Cardiac fibroblast (primary cell): ENCODE data around the gene PBRM1.
"Not testable (repeated sequence)": the region's sequence is repeated elsewhere in the genome, so short reads cannot be mapped to it uniquely, and the experiment has no call there.

Source experiments
- DNase-seq, 2 donors: peaks; one replicate each; pipeline versions ENCODE4 v3.0.0 to v3.0.0-alpha.2; 2010; ENCODE audit warnings: low read depth in 2 of 2
- H3K4me3 ChIP-seq, 2 donors: replicated peaks in 1 of 2; 1 replicate in 1 of 2; 2 replicates in 1 of 2; pipeline ENCODE4 v1.5.1; 2011; ENCODE audit warnings: low read depth in 2 of 2, low read length in 2 of 2, mild to moderate bottlenecking in 2 of 2, moderate library complexity in 1 of 2
- CTCF ChIP-seq: IDR thresholded peaks from one replicate; pipeline ENCODE4 v1.5.1; 2011; ENCODE audit warnings: low read depth, mild to moderate bottlenecking, low read length, inconsistent platforms

PBRM1 gene

GRCh38 chr3:52529376-52530333 lies 156.1 kb downstream of the PBRM1 start:
- peak; percentile 69 to 88 for DNase-seq
- H3K4me3 ChIP-seq, result no peak overlapping the region
- TF ChIP-seq CTCF, result no peak

GRCh38 chr3:52528586-52529375 lies 156.9 kb downstream of the PBRM1 start:
- no peak for DNase-seq
- no peak overlapping the region for H3K4me3 ChIP-seq
- TF ChIP-seq CTCF, result no peak

GRCh38 chr3:52527732-52528585 lies 157.8 kb downstream of the PBRM1 start:
- DNase-seq, result no peak
- no peak overlapping the region for H3K4me3 ChIP-seq
- no peak for TF ChIP-seq CTCF

GRCh38 chr3:52527039-52527731 lies 158.5 kb downstream of the PBRM1 start:
- H3K4me3 ChIP-seq, result no peak overlapping the region
- TF ChIP-seq CTCF, result no peak
- DNase-seq, result no peak

GRCh38 chr3:52526671-52527038 lies 159.1 kb downstream of the PBRM1 start:
- not testable (repeated sequence) for H3K4me3 ChIP-seq, DNase-seq

GRCh38 chr3:52525680-52526561 lies 159.8 kb downstream of the PBRM1 start:
- TF ChIP-seq CTCF, result no peak
- DNase-seq, result no peak

More at GRCh38 chr3:52525680-52526561, 159.8 kb downstream of the PBRM1 start:
- H3K4me3 ChIP-seq, result no peak overlapping the region
